Transverse colon (tissue), 4 donors: ENCODE results near the gene PIM3. TPM values are rescaled to one million over a fixed set of nuclear protein-coding genes. Genes with fewer than 3 reads are reported as not detected.

ENCODE experiments used
- DNase-seq: peaks from one replicate; pipeline ENCODE4 v3.0.0-alpha.2; 2019
- H3K27ac ChIP-seq, 4 donors: fragments of 200-600 bp; sonication (generic); 2 replicates each; pipeline ENCODE4 v1.5.1; 2016 to 2018; ENCODE audit warnings: inconsistent platforms in 4 of 4
- H3K27me3 ChIP-seq: fragments of 200-600 bp; sonication (generic); 2 replicates; pipeline ENCODE4 v1.5.1; 2017; ENCODE audit warnings: inconsistent platforms
- H3K36me3 ChIP-seq, 4 donors: fragments of 200-600 bp; sonication (generic); 2 replicates each; pipeline ENCODE4 v1.5.1; 2017 to 2019; ENCODE audit warnings: inconsistent platforms in 4 of 4
- H3K4me1 ChIP-seq, 4 donors: fragments of 200-600 bp; sonication (generic); 2 replicates each; pipeline ENCODE4 v1.5.1; 2017 to 2020; ENCODE audit warnings: inconsistent platforms in 4 of 4
- H3K4me3 ChIP-seq, 4 donors: fragments of 200-600 bp; sonication (generic); 1 replicate in 1 of 4; 2 replicates in 3 of 4; pipeline versions ENCODE4 v1.5.1 to v1.6.1; 2017 to 2019; ENCODE audit warnings: inconsistent platforms in 4 of 4
- H3K9me3 ChIP-seq, 2 donors: fragments of 200-600 bp; sonication (generic); 2 replicates each; pipeline ENCODE4 v1.5.1; 2017 to 2019; ENCODE audit warnings: inconsistent platforms in 2 of 2
- EP300 ChIP-seq: sonication (generic); formaldehyde crosslinking; IDR thresholded peaks from one replicate; pipeline ENCODE4 v1.6.1; 2017; ENCODE audit warnings: antibody characterized with exemption, low read depth
- POLR2A ChIP-seq: fragments of 450-650 bp; IDR thresholded peaks from one replicate; pipeline ENCODE4 v1.6.1; 2016; ENCODE audit warnings: antibody characterized with exemption, mild to moderate bottlenecking, moderate library complexity
- POLR2AphosphoS5 ChIP-seq, 3 donors: sonication (generic); formaldehyde crosslinking; IDR thresholded peaks; one replicate each; pipeline ENCODE4 v1.6.1; 2016; ENCODE audit warnings: antibody characterized with exemption in 3 of 3
- WGBS, 2 donors: methylation state at CpG; one replicate each; pipeline ENCODE4 v1.1.5; 2018; ENCODE audit warnings: low coverage in 1 of 2; 5-methylcytosine and 5-hydroxymethylcytosine counted together
- in situ Hi-C, 4 donors: fragments of 200-750 bp; cut with MboI; loops; one replicate each; pipeline versions ENCODE4 v1.15.0 to v1.15.1; 2017; ENCODE audit warnings: low sequenced_read_pairs in 3 of 4, low pct_ligation_motif_present in 1 of 4, low pct_unique_long_range_greater_than_20kb in 1 of 4
- intact Hi-C: fragments of 100-400 bp; cut with DNase I; formaldehyde crosslinking; loops from one replicate; pipeline ENCODE4 v1.15.1; 2023; ENCODE audit warnings: low total_unique reads
- total RNA-seq, 4 donors: library from RNA; depleted of rRNA; stranded (reverse); fragments of >200 nt; gene quantifications; one replicate each; pipeline ENCODE4 v1.1.0, GENCODE V29; 2016
- TF ChIP-seq, protein P1 (sequence below), 5 experiments: fragments of 200-600 bp in 3 of 5; fragments of 450-650 bp in 2 of 5; sonication (generic) in 3 of 5; IDR thresholded peaks; 1 replicate in 2 of 5; 2 replicates in 3 of 5; pipeline ENCODE4 v1.5.1; 2016 to 2017; ENCODE audit warnings: antibody characterized with exemption in 5 of 5, inconsistent platforms in 3 of 5, mild to moderate bottlenecking in 2 of 5, moderate library complexity in 1 of 5

Gene PIM3
- total RNA-seq, 4 donors from 2014 or later = 115 to 290 (median 147) TPM

GRCh38 chr22:49936018-49936972 lies 24.3 kb upstream of the PIM3 start:
- peak overlapping the region; percentile 86 to 97 (median 92) for H3K27ac ChIP-seq
- no peaks in the 10 kb centered on the region for H3K27me3 ChIP-seq
- 10% methylated on average over 19 of the region's 52 CpGs; no CpG with 5 or more reads in 1 of the 2 donors for WGBS, 2 donors
- no peaks in the 10 kb centered on the region for H3K36me3 ChIP-seq
- peaks cover 36 to 53% (median 40%) of the 10 kb centered on the region in 4 donors for H3K4me1 ChIP-seq
- DNase-seq = peak; percentile 92
- peak overlapping the region; percentile 33 to 44 (median 39) for H3K4me3 ChIP-seq
- no peaks in the 10 kb centered on the region for H3K9me3 ChIP-seq
- in situ Hi-C loops (loop anchor here in 1 of 4 donors (10.0 kb wide), 1 partner anchor 49 kb away; no protein-coding TSS in a partner anchor), intact Hi-C loops (no loop called here)
- TF ChIP-seq, protein P1, sequence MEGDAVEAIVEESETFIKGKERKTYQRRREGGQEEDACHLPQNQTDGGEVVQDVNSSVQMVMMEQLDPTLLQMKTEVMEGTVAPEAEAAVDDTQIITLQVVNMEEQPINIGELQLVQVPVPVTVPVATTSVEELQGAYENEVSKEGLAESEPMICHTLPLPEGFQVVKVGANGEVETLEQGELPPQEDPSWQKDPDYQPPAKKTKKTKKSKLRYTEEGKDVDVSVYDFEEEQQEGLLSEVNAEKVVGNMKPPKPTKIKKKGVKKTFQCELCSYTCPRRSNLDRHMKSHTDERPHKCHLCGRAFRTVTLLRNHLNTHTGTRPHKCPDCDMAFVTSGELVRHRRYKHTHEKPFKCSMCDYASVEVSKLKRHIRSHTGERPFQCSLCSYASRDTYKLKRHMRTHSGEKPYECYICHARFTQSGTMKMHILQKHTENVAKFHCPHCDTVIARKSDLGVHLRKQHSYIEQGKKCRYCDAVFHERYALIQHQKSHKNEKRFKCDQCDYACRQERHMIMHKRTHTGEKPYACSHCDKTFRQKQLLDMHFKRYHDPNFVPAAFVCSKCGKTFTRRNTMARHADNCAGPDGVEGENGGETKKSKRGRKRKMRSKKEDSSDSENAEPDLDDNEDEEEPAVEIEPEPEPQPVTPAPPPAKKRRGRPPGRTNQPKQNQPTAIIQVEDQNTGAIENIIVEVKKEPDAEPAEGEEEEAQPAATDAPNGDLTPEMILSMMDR (IDR thresholded peaks at IDR 0.05) = no peak
- TF ChIP-seq POLR2A = peak; percentile 47
- TF ChIP-seq EP300 = peak; percentile 77
- peak; percentile 79 to 83 (median 82) for TF ChIP-seq POLR2AphosphoS5 (IDR thresholded peaks at IDR 0.05)

- no peak for DNase-seq
- Histone ChIP-seq H3K4me1 (peaks cover 36 to 46% (median 39%) of the 10 kb centered on the region in 4 donors), H3K36me3 (no peaks in the 10 kb centered on the region), H3K9me3 (no peaks in the 10 kb centered on the region), H3K4me3 (no peak overlapping the region), H3K27ac (peak overlapping the region; percentile 86 to 97 (median 92)), H3K27me3 (no peaks in the 10 kb centered on the region)
- 65% methylated on average over 21 of the region's 21 CpGs; no CpG with 5 or more reads in 1 of the 2 donors for WGBS, 2 donors
- intact Hi-C loops (no loop called here), in situ Hi-C loops (loop anchor here in 1 of 4 donors (10.0 kb wide), 1 partner anchor 48 kb away; no protein-coding TSS in a partner anchor)
- TF ChIP-seq POLR2AphosphoS5 (IDR thresholded peaks at IDR 0.05) = peak in 1 of 3 donors; percentile 10
- TF ChIP-seq, protein P1 (IDR thresholded peaks at IDR 0.05) = no peak
- no peak for TF ChIP-seq EP300
- TF ChIP-seq POLR2A = no peak
Measured at GRCh38 chr22:49936973-49937757, 23.4 kb upstream of the PIM3 start.

DNA sequence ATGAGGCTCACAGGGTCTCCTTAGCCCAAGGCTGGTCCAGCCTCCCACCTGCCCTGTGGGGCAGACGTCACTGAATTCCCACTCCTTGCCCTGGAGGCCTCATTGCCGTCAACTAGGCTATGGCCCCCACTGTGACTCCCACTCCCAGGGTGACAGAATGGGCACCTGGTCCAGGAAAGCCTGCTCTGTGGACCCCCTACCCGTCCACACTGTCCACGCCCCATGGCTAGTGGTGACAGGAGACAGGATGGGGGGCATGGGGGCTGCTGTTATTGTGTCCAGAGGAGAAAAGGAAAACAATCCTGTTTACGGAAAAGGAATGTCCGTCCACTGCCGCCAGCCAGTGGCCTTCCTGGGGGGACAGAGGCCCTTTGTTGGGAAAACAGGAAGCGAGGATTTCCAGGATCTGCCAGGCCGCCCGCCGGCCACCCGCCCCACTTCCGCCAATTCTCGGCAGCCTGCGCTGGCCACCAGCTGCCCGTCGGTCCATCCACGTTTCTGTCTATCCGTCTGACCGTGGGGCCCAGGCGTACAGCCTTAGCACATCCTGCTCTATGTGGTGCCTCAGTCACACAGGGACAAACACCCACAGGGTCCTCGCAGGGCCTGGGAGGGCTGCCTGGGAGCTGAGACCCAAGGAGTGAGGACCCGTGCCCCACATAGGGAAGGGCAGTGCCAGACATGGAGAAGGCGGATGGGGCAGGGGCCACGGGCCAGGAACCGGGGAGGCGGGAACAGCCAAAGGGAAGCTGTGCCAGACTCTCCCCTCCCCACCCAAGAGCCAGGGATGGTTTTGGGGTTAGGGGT lies 22.6 kb upstream of the PIM3 start:
- in situ Hi-C loops (loop anchor here in 1 of 4 donors (10.0 kb wide), 1 partner anchor 47 kb away; no protein-coding TSS in a partner anchor), intact Hi-C loops (loop anchor here (2.0 kb wide), 1 partner anchor 21 kb away; no protein-coding TSS in a partner anchor)
- TF ChIP-seq EP300 = peak; percentile 33
- no peak for TF ChIP-seq POLR2A
- Histone ChIP-seq H3K27me3 (no peaks in the 10 kb centered on the region), H3K27ac (peak overlapping the region; percentile 86 to 97 (median 92)), H3K9me3 (no peaks in the 10 kb centered on the region), H3K4me3 (no peak overlapping the region), H3K36me3 (no peaks in the 10 kb centered on the region), H3K4me1 (peaks cover 34 to 39% (median 37%) of the 10 kb centered on the region in 4 donors)
- DNase-seq = no peak
- 83% methylated on average over 27 of the region's 27 CpGs; no CpG with 5 or more reads in 1 of the 2 donors for WGBS, 2 donors

- Histone ChIP-seq H3K9me3 (no peaks in the 10 kb centered on the region), H3K36me3 (no peaks in the 10 kb centered on the region), H3K4me1 (peaks cover 27 to 32% (median 30%) of the 10 kb centered on the region in 4 donors), H3K27ac (peak overlapping the region in 2 of 4 donors; percentile 86 to 97), H3K4me3 (no peak overlapping the region), H3K27me3 (no peaks in the 10 kb centered on the region)
- in situ Hi-C loops (loop anchor here in 1 of 4 donors (10.0 kb wide), 1 partner anchor 46 kb away; no protein-coding TSS in a partner anchor), intact Hi-C loops (loop anchor here (2.0 kb wide), 1 partner anchor 20 kb away; no protein-coding TSS in a partner anchor)
- DNase-seq = no peak
- TF ChIP-seq, protein P1 (IDR thresholded peaks at IDR 0.05) = no peak
- TF ChIP-seq POLR2AphosphoS5 (IDR thresholded peaks at IDR 0.05) (no peak), EP300 (no peak)
- WGBS, 2 donors = 75% methylated on average over 18 of the region's 19 CpGs; no CpG with 5 or more reads in 1 of the 2 donors
Measured at GRCh38 chr22:49938565-49939136, 21.9 kb upstream of the PIM3 start.
